Measurements from ENCODE around the gene G2E3.
"Not testable (repeated sequence)": the region's sequence is repeated elsewhere in the genome, so short reads cannot be mapped to it uniquely, and the experiment has no call there.

The G2E3 gene

DNA sequence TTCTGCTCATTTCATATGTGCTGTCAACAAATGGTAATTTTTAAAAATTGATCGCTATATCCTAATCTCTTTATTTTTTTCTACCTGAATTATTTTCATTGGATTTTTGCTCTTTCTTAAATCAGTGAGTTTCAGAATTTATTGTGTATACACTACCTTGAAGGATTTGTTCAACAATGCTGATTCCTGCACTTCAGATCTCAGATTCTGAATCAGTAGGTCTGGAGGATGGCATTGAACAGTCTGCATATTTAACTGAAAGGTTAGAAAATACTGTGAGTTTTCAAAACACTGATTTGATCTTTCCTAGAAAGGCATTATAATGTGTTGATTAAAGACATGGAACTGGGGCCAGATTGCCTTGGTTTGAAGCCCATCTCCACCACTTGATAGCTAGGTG lies 1.6 kb downstream of the G2E3 start:
- no peak for DNase-seq (ENCODE audit: low spot score)

DNA sequence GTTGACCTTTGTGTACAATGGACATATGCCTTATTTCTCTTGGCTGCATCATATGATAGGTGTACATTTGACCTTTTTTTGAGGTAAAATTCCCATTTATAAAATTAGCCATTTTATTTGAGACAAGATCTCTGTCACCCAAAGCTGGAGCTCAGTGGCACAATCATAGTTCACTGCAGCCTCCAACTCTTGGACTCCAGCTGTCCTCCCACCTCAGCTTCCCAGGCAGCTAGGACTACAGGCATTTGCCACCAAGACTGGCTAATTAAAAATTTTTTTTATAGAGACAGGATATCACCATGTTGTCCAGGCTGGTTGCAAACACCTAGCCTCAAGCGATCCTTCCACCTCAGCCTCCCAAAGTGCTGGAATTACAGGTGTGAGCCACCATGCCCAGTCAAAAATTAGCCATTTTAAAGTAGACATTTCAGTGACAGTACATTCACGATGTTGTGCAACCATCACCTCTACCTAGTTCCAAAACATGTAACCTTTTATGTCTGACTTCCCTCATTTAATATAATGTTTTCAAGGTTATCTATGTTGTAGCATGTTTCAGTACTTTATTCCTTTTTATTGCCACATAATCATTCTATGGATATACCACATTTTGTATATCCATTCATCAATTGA lies 5.4 kb downstream of the G2E3 start:
- DNase-seq (ENCODE audit: low spot score), result no peak

DNA sequence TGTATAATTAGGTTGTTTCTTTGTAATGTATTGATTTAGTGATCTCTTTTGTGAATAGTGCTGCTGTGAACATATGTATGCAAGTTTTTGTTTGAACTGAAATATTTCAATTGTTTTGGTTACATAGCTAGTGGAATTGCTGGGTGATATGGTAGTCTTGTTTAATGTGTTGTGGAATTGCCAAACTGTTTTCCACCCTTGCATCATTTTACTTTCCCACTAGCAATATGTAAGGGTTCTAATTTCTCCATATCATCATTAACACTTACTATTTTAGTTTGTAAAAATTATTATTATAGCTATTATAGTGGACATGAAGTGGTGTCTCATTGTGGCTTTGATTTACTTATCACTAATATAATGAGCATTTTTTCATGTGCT lies 5.9 kb downstream of the G2E3 start:
- no peak for DNase-seq (ENCODE audit: low spot score)

DNA sequence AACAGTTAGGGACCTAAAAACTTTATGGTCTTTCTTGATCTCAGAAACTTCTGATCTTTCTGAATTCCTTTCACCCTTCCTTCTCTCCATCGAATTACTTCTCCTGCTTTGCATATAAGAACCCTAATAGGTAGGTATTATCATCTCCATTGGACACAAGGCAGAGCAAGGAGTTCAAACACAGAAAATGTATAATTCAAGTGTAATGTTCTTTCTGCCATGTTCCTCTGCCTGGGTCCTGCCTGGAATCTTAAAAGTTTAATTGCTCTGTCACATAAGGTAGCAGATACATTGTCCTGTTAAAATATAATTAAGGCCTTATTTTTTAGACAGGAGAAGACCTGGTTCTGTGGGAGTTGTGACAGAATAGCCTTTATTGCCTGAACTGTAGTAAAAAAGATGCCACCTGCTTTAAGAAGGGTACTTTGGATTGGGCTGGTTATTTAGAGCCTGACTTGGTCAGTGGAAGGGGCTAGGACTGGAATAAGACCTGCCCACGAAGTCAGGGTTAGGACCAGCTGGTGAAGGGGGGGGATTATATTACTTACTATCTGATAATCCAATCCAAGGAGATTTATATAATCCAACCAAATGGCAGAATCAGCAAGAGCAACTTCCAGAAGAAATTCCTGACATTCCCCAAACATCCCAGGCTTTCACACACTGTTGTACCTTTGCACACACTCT lies 10.4 kb downstream of the G2E3 start:
- DNase-seq (ENCODE audit: low spot score), result no peak

DNA sequence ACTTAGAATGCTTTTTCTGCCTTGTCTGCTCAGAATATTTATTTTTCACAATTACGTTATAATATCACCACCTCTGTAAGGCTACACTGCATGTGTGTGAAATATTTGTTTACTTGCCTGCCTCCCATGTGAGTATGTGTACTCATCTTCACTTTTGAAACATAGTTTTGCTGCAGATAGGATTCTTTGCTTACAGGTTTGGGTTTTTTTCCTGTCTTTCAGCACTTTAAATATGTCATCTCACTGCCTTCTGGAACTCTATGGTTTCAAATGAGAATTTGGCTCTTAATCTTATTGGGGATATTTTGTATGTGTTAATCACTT lies 10.9 kb downstream of the G2E3 start:
- DNase-seq (ENCODE audit: low spot score), result no peak

DNA sequence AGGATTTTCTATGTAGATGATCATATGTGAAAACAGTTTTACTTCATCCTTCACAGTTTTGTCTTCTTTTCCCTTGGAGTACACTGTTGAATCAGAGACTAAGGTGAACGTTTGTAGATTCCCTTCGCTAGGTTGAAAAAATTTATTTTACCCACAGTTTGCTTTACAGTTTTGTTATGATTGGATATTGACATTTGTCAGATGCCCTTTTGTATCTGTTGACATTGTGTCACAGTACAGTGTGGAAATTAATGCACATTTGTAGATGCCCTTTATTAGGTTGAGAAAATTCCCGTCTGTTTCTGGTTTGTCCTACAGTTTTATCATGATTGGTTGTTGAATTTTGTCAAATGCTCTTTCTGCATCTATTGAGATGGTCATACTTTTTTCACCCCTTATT lies 13.3 kb downstream of the G2E3 start:
- DNase-seq (ENCODE audit: low spot score), result no peak

DNA sequence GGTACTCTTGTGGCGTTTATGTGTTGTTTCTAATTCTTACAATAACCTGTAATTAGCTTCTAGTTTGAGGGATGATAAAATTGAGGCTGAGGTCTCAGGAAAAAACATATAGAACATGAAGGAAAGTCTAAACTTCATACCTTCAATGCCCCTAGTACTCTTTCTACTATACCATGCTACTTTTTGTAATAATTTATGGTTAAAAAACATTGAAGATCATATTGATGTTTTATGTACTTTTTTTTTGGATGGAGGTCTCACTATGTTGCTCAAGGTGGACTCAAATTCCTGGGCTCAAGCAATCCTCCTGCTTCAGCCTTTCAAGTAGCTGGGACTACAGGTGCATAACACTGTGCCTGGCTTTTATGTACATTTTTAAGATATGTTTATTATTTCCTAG lies 13.8 kb downstream of the G2E3 start:
- DNase-seq (ENCODE audit: low spot score), result no peak

DNA sequence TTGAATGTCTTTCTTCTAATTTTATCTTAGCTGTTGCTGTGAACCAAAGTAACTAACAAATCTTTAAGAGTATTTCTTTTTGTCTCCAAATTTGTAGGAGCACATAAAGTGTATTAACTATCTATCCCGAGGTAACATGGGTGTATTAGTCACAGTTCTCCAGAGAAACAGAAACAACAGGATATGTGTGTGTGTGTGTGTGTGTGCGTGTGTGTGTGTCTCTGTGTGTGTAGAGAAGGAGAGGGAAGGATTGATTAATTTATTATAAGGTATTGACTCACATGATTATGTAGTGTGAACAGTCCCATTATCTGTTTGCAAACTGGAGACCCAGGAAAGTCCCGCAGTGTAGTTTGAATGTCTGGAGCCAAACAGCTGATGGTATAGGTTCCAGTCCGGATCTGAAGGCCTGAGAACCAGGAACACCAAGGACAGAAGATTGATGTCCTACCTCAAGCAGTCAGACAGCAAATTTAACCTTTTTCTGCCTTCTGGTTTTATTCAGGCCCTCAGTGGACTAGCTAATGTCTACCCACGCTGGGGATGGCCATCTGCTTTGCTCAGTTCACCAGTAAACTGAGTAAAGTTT lies 14.4 kb downstream of the G2E3 start:
- no peak for DNase-seq (ENCODE audit: low spot score)

DNA sequence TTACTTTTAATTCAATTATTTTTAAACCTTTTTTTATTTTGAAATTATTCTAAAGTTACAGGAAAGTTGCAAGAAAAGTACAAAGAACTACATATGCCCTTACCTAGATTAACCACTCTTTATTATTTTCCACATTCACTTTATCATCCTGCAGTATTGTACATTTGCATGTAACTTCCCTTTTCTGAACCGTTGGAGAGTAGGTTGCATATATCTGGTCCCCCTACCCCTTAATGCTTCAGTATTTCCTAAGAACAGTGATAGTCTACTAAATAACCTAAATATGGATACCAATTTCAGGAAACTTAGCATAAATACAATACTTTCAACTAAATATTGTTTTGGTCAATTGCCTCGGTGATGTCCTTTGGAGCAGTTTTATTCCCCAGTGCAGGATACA lies 15.0 kb downstream of the G2E3 start:
- DNase-seq (ENCODE audit: low spot score), result no peak

DNA sequence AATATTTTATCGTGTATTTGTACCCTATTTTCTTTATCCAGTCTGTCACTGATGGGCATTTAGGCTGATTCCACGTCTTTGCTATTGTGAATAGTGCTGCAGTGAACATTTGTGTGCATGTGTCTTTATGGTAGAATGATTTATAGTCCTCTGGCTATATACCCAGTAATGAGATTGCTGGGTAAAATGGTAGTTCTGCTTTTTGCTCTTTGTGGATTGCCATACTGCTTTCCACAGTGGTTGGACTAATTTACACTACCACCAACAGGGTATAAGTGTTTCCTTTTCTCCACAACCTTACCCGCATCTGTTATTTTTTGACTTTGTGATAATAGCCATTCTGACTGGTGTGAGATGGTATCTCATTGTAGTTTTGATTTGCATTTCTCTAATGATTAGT lies 15.8 kb downstream of the G2E3 start:
- DNase-seq (ENCODE audit: low spot score), result not testable (repeated sequence)

DNA sequence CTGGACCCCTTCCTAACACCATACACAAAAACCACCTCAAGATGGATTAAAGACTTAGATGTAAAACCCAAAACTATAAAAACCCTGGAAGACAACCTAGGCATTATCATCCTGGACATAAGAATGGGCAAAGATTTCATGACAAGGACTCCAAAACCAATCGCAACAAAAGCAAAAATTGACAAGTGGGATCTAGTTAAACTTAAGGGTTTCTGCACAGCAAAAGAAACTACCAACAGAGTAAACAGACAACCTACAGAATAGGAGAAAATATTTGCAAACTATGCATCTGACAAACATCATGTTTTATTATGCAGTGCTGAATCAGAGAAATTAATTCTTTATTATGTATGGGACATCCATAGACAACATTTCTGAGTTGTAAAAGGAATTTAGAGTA lies 17.4 kb downstream of the G2E3 start:
- not testable (repeated sequence) for DNase-seq (ENCODE audit: low spot score)

DNA sequence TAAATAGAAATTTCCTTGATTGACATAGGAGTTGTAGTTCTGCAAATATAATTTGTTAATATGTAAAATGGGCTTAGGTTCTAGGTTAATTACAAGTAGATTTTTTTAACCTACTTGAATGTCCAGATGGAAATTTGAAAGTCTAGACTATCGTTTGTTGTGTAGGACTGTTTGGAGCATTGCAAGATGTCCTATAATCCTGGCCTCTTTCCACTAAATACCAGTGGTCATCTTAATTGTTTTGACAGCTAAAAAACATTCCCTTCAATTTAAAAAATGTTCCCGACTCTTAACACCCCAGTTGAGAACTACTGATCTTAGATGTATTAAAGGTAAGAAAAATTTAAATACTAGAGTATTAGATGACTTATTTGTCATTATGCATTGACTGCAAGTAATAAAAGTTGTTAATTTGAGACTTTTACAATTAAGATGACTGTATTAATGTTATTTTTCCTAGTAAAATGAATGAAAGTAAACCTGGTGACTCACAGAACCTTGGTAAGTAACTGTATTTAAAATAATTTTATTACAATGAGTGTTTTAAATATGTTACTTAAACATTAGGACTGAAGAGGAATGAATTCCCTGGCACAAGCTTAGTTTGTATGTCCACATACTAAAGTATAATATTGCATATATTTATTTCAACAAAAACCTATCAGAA lies 21.8 kb downstream of the G2E3 start:
- DNase-seq (ENCODE audit: low spot score), result no peak

DNA sequence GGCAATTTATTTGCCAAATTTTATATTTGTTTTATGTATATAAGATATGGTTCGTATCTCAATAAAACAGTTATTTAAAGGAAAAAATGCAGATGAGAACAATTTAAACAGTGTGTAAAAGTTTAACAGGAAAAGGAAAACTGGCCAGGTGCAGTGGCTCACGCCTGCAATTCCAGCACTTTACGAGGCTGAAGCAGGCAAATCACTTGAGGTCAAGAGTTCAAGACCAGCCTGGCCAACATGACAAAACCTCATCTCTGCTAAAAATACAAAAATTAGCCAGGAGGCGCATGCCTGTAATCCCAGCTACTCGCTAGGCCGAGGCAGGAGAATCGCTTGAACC lies 22.3 kb downstream of the G2E3 start:
- DNase-seq (ENCODE audit: low spot score), result no peak

DNA sequence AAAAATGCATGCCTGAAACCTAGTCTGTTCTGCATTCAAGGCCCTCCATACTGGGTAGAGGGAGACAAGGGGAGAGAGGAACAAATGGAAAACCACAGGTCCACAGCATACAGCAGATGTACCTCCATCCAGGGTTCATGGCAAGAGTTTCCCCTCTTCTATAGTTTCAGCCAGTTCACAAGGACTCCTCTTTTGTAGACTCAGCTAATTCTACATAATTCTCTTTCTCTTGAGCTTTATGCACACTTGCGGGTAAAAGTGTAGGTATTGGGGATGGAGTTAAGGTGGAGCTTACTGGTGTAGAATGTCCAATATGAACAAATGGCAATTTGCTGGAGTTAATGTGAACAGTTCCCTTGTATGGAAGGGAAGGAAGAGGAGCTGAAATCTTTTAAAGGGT lies 23.4 kb downstream of the G2E3 start:
- DNase-seq (ENCODE audit: low spot score), result no peak

DNA sequence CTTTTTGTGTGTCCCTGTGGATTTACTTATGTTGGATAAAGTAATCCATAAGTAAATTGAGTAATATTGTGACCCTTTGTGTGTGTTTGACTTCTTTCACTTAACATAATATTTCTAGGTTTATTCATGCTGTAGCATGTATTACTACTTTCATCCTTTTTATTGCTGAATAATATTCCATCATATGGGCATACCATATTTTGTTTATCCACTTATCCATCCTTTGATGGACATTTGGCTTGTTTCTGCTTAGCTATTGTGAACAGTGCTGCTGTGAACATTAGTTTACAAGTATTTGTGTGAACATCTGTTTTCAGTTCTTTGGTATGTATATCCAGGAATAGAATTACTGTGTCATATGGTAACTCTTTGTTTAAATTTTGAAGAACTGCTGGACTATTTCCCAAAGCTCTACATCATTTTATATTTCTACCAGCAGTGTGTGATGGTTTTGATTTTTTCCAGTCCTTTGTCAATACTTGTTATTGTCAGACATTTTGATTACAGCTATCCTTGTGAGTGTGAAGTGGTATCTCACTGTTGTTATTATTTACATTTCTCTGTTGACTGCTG lies 25.2 kb downstream of the G2E3 start:
- DNase-seq (ENCODE audit: low spot score), result no peak

DNA sequence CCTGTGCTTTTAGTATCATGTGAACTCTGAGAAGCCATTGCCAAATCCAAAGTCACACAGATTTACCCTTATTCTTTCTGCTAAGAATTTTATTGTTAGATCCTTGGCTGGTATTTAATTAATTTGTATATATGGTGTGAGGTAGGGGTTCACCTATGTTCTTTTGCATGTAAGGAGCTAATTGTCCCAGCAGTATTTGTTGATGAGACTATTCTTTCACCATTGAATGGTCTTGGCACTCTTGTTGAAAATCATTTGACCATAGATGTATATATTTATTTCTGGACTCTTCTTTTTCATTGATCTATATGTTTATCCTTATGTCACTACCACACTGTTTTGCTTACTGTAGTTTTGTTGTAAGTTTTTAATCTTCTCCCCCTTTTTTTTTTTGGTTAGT lies 26.2 kb downstream of the G2E3 start:
- no peak for DNase-seq (ENCODE audit: low spot score)

DNA sequence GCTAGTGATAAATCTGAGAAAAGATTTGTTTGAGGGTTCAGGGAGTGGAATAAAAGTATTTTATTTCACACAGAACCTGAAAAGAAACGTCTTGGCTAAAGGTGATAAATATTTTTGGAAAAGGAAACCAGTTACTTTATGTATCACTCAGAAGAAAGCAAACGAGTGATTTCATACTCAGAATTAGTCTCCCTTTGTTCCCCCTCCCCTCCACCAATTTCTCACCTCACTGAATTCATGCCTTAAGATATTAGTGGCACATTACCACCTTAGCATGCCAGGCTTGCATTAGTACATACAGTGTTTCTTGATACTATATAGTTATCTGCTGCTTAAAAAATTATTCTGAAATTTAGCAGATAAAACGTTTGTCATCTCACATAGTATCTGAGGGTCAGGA lies 28.2 kb downstream of the G2E3 start:
- no peak for DNase-seq (ENCODE audit: low spot score)

DNA sequence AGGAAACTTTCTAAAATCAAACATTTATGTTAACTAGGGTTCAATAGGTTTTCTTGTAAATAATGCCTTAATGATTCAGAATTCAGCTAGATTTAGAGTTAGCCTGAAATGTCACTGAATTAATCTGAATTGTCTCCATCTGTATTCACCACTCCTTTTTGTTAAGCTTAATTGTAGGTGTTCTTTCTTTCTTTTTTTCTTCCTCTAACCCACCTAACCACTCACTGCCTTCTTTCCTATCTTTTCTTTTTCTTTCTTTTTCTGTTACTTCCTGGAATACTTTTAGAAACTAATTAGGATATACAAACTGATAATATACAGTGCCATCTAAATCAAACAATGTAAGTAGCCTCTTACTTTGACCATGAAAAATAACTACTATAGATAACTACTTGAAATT lies 29.9 kb downstream of the G2E3 start:
- DNase-seq (ENCODE audit: low spot score), result no peak

DNA sequence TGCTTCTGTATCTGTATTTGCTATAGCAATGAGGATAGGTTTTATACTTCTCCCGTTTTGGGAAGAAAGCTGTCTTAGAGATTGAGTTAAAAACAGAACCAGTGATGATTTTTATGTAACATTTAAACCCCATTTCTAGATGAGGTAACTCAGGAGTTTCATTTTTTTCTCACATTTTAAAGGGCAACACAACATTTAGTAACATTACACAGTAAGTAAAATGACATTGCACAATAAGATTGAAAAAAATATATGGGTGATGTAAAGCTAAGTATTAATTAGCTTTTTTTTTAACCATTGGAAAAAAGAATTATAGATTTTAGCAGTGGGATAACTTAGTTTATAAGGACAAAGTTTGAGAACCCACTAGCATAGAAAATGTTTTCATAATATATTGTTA lies 38.0 kb downstream of the G2E3 start:
- no peak for DNase-seq (ENCODE audit: low spot score)

DNA sequence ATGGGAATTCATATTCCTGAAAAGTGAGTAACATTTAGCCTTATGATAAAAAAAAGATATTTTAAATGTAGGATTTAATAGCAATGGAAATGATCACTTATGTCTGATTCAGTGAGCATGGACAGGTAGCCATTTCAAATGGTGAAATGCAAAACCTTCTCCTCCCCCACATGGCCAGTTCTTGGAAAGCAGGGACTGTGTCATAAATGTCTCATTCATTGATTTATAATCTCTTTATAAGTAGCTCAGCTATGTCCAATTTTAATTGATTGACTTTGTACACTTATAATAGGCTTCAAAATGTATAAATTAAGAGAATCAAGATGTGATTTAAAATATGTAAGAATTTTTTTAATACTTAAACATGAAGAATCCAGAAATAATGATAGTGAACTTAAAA lies 38.5 kb downstream of the G2E3 start:
- no peak for DNase-seq (ENCODE audit: low spot score)

DNA sequence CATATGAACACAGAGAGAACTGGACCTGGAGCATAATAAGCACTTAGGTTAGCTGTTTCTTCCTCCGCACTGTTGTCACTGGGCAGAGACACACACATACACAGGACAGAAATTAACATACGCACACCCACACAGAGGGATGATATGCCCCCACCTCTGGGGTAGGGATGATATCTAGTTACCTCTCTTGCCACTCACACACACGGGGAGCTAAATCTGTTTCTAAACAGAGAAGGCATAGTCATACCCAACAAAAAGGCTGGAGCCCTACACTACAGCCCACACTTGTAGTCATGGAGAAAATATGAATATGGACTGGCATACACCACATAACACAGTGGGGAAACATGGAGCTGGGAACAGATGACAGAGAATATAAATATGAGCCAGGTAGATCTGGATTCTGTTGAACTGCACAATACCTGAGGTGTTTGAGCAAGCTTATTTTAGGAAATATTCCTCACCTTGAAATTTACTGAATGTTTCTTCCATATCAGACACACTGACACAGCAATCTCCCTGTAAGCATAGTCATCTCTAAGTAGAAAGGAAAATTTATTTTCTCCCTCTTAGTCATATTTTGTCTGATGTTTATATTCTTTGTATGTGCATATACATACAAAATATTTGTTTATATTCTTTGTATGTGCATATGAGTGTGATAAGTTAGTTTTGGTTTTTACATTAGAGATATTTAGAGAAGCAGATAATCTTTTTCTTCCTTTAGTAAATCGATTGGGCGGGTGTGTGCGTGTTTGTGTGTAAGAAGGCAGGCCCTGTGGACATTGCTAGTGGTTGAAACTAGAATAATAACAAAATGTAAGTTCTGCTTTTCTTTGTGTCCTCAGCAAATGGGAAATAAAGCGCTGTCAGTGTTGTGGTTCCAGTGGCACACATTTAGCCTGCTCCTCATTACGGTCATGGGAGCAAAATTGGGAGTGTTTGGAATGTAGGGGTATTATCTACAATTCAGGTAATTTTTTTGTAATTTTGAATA lies 42.3 kb downstream of the G2E3 start:
- no peak for DNase-seq (ENCODE audit: low spot score)

DNA sequence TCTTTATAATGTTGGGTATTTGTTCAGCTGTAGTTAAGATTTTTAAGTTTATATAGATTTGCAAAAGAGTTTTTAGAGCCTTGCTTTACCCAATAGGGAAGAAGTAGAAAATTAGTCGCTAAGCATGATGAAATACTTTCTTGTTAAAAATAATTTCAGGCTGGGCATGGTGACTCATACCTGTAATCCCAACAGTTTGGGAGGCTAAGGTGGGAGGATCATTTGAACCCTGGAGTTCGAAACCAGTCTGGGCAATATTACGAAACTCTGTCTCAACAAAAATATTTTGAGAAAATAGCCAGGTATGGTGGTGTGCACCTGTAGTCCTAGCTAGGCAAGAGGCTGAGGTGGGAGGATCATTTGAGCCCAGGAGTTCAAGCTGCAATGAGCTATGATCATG lies 44.4 kb downstream of the G2E3 start:
- no peak for DNase-seq (ENCODE audit: low spot score)
